ENCODE data around the gene TPSAB1. TPM values are rescaled to one million over a fixed set of nuclear protein-coding genes. Genes with fewer than 3 reads are reported as not detected.
"Not testable (repeated sequence)": the region's sequence is repeated elsewhere in the genome, so short reads cannot be mapped to it uniquely, and the experiment has no call there.

Gene TPSAB1
- not detected in 3 replicates for total RNA-seq

DNA sequence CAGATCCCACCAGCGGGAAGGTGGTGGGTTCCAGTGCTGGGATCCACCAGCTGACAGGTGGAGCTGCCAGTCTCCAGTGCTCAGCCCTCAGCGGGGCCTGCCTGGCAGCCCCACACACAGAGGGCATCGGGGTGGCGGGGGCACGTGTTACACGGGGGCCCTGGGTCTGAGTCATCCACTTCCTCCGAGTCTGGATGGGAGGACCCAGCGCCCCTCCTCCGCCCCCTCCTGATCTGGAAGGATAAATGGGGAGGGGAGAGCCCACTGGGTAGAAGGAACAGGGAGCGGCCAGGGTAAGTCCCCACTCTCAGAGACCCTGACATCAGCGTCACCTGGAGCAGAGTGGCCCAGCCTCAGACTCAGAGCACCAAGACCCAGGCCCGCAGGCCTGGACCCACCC lies at the start of gene TPSAB1:
TPSAB1 (plus strand) TSS at position 270 of the 400 bp plus-strand sequence. CDS start 234 bp downstream, outside the sequence.
- DNase-seq (ENCODE audit: low spot score in 2 of 2, unreplicated experiment in 2 of 2): not testable (repeated sequence)

DNA sequence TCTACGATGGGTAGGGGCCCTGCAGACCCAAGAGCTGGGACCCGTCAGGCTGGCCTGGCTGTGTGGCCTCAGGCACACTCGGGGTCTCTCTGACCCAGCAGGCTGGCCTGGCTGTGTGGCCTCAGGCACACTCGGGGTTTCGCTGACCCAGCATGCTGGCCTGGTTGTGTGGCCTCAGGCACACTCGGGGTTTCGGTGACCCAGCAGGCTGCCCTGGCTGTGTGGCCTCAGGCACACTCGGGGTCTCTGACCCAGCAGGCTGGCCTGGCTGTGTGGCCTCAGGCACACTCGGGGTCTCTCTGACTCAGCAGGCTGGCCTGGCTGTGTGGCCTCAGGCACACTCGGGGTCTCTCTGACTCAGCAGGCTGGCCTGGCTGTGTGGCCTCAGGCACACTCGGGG lies 49.7 kb upstream of the TPSAB1 start:
- not testable (repeated sequence) for H3K27me3 Mint-ChIP-seq (ENCODE audit: low read depth); H3K4me1 Mint-ChIP-seq; H3K36me3 Mint-ChIP-seq; H3K27ac Mint-ChIP-seq; DNase-seq (ENCODE audit: low spot score in 2 of 2, unreplicated experiment in 2 of 2); H3K9me3 Mint-ChIP-seq; H3K4me3 Mint-ChIP-seq

More for the DNA sequence above, at the start of gene TPSAB1:
- not testable (repeated sequence) for H3K36me3 Mint-ChIP-seq; H3K4me1 Mint-ChIP-seq; H3K4me3 Mint-ChIP-seq; H3K9me3 Mint-ChIP-seq; H3K27me3 Mint-ChIP-seq (ENCODE audit: low read depth); H3K27ac Mint-ChIP-seq

DNA sequence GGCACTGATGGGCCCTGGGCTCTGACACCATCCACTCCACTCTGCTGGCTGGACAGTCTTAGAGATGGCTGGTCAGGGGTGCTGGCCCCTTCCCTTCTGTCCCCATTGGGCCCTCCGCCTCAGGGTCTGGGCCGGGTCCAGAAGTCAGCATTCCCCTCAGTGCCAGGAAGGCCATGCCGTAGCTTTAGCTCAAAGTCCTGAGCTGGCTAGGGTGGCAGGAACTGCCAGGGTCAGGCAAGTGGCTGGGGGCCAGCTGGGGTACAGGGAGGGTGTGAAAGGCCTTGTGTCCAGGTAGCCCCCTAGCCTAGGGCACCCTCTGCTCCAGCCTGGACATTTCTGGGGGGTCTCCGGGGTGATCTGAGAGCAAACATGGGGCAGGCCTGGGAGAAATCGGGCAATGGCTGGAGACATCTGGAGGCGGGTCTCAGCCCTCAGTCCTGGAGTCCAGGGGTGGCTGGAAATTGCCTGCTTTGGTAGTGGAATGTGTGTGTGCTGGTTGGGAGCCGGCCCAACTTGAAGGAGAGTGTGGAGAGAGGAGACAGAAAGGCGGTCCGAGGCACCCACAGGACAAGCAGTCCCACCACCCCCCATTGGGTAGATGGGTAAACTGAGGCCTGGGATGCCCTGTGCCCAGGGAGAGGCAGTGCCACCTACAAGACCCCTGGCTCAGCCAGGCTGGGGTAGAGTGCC lies 48.0 kb upstream of the TPSAB1 start:
- H3K27me3 Mint-ChIP-seq (ENCODE audit: low read depth): peaks cover 4% of the 10 kb centered on the region
- no peaks in the 10 kb centered on the region for H3K9me3 Mint-ChIP-seq
- no peak overlapping the region for H3K27ac Mint-ChIP-seq
- TF ChIP-seq, protein P1, sequence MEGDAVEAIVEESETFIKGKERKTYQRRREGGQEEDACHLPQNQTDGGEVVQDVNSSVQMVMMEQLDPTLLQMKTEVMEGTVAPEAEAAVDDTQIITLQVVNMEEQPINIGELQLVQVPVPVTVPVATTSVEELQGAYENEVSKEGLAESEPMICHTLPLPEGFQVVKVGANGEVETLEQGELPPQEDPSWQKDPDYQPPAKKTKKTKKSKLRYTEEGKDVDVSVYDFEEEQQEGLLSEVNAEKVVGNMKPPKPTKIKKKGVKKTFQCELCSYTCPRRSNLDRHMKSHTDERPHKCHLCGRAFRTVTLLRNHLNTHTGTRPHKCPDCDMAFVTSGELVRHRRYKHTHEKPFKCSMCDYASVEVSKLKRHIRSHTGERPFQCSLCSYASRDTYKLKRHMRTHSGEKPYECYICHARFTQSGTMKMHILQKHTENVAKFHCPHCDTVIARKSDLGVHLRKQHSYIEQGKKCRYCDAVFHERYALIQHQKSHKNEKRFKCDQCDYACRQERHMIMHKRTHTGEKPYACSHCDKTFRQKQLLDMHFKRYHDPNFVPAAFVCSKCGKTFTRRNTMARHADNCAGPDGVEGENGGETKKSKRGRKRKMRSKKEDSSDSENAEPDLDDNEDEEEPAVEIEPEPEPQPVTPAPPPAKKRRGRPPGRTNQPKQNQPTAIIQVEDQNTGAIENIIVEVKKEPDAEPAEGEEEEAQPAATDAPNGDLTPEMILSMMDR (IDR thresholded peaks at IDR 0.05; ENCODE audit: unreplicated experiment): no peak
- no peak for DNase-seq (ENCODE audit: low spot score in 2 of 2, unreplicated experiment in 2 of 2)
- H3K4me1 Mint-ChIP-seq: no peaks in the 10 kb centered on the region
- no peaks in the 10 kb centered on the region for H3K36me3 Mint-ChIP-seq
- H3K4me3 Mint-ChIP-seq: no peak overlapping the region

DNA sequence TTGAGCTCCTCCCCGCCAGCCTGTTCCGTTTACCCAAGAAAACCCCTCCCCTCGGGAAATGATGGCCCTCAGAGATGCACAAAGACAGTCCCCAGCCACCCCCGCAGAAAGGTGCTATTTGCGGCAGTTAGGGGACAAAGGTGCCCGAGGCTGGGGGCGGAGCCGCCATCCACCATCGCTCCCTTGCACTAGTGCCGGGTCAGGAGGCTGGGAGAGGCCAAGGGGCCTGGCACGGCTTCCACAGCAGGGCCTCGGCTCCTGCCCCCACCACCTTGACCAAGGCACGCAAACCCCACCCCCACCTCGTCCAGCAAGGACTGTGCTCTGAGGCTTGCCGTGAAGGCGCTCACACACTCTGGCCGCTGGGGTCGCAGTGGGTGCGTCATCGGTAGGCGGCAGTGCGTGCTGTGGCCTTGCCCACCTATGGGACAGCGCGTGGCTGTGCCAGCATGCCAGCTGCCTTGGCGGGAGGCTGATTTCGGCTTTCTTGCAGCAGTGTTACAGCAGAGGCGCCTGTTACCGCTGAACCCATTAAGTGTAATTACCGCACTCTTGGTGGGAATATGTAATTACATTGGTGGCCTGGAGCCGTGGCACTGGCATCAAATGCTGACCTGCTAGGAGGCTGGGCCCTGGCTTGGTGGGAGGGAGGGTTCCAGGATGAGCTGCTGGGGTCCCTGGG lies 47.2 kb upstream of the TPSAB1 start:
- TF ChIP-seq, protein P1 (IDR thresholded peaks at IDR 0.05; ENCODE audit: unreplicated experiment): no peak
- Mint-ChIP-seq H3K27ac (no peak overlapping the region), H3K27me3 (ENCODE audit: low read depth) (peaks cover 4% of the 10 kb centered on the region), H3K36me3 (no peaks in the 10 kb centered on the region), H3K4me1 (no peaks in the 10 kb centered on the region), H3K4me3 (no peak overlapping the region), H3K9me3 (no peaks in the 10 kb centered on the region)
- no peak for DNase-seq (ENCODE audit: low spot score in 2 of 2, unreplicated experiment in 2 of 2)

DNA sequence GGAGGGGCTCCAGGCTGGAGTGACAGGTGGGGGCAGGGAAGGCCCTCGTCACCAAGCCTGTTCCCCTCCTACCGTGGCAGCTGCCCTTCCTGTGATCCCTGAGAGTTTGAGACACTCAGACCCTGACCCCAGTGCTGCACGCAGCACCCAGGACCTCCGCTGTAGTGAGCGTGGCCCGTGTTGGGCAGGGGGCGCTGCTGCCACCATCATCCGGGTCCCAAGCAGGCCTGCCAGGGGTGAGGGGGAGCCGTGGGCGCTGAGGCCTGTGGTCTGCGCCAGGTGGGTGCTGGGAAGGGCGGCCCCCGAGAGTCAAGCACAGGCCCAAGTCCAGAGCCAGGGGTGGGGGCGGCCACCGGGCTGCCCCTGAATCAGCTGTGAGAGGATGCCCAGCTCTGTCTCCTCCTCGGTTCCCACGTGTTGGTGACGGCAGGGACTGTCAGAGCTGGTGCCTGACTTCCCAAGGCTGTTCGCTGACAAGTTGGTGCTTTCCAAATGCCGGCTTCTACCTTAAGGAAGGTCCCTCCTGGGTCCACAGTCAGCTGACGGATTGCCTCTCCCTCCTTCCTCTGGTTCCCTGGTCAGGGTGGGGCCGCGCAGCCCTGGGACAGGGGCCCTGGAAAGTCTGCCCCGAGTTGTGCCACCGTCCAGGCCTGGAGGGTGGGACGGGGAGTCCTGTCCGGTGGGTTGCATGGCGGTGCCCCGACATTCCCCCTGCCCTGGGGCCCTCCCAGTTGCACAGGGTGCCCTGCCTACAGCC lies 46.5 kb upstream of the TPSAB1 start:
- H3K4me1 Mint-ChIP-seq: no peaks in the 10 kb centered on the region
- DNase-seq (ENCODE audit: low spot score in 2 of 2, unreplicated experiment in 2 of 2): no peak
- TF ChIP-seq, protein P1 (IDR thresholded peaks at IDR 0.05; ENCODE audit: unreplicated experiment): no peak
- no peak overlapping the region for H3K4me3 Mint-ChIP-seq
- H3K27me3 Mint-ChIP-seq (ENCODE audit: low read depth): peaks cover 1% of the 10 kb centered on the region
- no peaks in the 10 kb centered on the region for H3K36me3 Mint-ChIP-seq
- no peak overlapping the region for H3K27ac Mint-ChIP-seq
- H3K9me3 Mint-ChIP-seq: no peaks in the 10 kb centered on the region

DNA sequence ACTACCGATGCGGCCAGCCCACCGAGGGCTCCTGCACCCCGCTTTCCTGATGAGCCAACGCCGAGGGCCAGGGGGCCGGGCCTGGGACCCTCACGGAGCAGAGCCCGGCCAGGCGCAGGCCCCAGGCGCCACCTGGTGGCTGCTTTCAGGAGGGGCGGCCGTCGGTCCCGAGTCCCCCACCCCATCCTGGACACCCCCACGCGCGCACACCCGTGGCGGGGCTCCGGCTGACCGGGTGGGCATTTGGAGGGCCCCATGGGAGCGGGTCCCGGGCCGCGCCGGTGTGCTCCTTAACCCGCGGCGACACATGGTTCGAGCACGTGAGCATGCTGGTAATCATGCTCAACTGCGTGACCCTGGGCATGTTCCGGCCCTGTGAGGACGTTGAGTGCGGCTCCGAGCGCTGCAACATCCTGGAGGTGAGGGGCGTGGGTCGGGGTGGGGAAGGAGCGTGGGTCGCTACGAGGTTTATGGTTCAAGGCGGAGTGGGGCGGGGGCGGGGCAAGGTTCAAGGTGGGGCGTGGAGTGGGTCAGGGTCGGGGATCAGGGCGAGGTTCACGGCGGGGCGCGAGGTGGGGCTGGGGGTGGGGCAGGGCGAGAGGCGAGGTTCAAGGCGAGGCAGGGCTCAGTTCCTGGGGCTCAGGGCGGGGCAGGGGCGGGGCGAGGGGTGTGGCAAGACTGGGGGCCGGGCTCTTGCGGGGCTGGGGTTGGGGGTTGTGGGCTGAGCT lies 45.7 kb upstream of the TPSAB1 start:
- DNase-seq (ENCODE audit: low spot score in 2 of 2, unreplicated experiment in 2 of 2): peak in 1 of 2 experiments; percentile 69
- TF ChIP-seq, protein P1 (IDR thresholded peaks at IDR 0.05; ENCODE audit: unreplicated experiment): peak; percentile 84
- H3K4me1 Mint-ChIP-seq: no peaks in the 10 kb centered on the region
- no peak overlapping the region for H3K27ac Mint-ChIP-seq
- H3K4me3 Mint-ChIP-seq: no peak overlapping the region
- no peaks in the 10 kb centered on the region for H3K36me3 Mint-ChIP-seq
- no peaks in the 10 kb centered on the region for H3K9me3 Mint-ChIP-seq
- no peaks in the 10 kb centered on the region for H3K27me3 Mint-ChIP-seq (ENCODE audit: low read depth)
